ENCODE results near the gene SLC2A2.
"Not testable (repeated sequence)": the region's sequence is repeated elsewhere in the genome, so short reads cannot be mapped to it uniquely, and the experiment has no call there.

The SLC2A2 gene

DNA sequence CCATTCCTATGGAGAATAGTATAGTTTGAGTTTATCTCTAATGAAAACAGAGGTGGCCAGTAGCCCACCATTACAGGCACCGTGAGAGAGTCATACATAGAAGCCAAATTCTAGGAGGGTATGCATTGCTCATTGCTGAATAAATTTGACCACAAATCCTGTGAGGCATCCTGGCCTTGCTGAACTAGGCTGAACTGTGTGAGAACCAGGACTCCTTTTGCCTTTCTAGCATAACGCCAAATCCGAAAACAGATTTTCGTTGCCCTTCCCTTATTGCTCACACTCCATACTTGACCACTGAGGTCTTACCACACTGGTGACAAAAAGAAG lies 50.4 kb downstream of the SLC2A2 start:
- POLR2A ChIA-PET, result no interaction called here
- H3K4me3 ChIP-seq (ENCODE audit: low read depth, low read length), result no peak overlapping the region
- no peak for DNase-seq (ENCODE audit: low read depth, low spot score)
- CTCF ChIA-PET, result interaction anchor here (1.1 to 1.3 kb wide), 2 partner anchors 11 to 334 kb away, joined by 3 read pairs; no protein-coding TSS in a partner anchor
- TF ChIP-seq, protein P1, sequence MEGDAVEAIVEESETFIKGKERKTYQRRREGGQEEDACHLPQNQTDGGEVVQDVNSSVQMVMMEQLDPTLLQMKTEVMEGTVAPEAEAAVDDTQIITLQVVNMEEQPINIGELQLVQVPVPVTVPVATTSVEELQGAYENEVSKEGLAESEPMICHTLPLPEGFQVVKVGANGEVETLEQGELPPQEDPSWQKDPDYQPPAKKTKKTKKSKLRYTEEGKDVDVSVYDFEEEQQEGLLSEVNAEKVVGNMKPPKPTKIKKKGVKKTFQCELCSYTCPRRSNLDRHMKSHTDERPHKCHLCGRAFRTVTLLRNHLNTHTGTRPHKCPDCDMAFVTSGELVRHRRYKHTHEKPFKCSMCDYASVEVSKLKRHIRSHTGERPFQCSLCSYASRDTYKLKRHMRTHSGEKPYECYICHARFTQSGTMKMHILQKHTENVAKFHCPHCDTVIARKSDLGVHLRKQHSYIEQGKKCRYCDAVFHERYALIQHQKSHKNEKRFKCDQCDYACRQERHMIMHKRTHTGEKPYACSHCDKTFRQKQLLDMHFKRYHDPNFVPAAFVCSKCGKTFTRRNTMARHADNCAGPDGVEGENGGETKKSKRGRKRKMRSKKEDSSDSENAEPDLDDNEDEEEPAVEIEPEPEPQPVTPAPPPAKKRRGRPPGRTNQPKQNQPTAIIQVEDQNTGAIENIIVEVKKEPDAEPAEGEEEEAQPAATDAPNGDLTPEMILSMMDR (IDR thresholded peaks at IDR 0.05; ENCODE audit: insufficient read depth, low read length, missing control alignments), result no peak

DNA sequence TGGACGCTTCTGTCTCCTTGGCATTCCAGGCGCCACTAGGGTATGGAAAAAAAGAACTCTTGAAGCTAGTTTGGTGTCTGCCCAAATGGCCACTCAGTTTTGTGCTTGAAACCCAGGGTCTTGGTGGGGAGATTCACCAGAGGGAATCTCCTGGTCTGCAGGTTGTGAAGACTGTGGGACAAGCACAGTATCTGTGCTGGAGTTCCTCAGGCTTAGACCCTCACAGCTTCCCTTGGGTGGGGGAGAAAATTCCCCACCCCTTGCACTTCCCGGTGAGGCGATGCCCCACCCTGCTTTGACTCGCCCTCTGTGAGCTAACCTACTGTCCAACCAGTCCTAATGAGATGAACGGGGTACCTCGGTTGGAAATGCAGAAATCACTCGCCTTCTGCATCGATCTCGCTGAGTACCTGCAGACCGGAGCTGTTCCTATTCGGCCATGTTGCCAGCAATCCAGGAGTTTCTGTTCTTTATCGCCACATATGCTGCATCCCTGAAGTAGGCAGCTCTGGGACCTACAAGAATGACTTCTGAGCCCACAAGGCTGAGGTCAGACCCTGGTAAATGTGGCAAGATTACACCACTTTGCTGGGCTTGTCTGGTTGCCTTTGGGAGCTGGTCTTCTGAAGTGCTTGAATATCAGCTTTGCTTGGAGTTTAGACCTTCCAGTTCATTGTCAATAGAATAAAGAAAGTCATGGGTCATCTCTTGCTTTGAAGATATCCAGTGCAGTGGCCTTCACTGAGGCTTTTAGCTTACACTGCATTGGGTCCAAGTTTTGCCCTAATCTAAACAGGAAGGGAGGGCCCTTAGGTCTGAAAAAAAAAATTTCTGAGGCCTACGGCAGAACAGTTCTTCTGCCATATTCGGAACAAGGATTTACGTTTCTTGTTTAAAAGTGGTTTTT lies 51.0 kb downstream of the SLC2A2 start:
- no peak overlapping the region for H3K4me3 ChIP-seq (ENCODE audit: low read depth, low read length)
- TF ChIP-seq, protein P1 (IDR thresholded peaks at IDR 0.05; ENCODE audit: insufficient read depth, low read length, missing control alignments), result no peak
- DNase-seq (ENCODE audit: low read depth, low spot score), result no peak
- POLR2A ChIA-PET, result no interaction called here
- CTCF ChIA-PET, result interaction anchor here (1.1 to 1.3 kb wide), 2 partner anchors 10 to 335 kb away, joined by 3 read pairs; no protein-coding TSS in a partner anchor

DNA sequence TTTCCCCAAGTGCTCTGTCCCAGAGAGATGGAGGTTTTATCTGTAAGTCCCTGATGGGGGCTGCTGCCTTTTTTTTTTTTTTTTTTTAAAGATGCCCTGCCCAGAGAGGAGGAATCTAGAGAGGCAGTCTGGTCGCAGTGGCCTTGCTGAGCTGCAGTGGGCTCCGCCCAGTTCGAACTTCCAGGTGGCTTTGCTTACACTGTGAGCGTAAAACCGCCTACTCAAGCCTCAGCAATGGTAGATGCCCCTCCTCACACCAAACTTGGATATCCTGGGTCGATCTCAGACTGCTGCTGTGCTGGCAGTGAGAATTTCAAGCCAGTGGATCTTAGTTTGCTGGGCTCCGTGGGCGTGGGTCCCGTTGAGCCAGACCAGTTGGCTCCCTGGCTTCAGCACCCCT lies 51.6 kb downstream of the SLC2A2 start:
- ChIA-PET CTCF (no interaction called here), POLR2A (no interaction called here)
- DNase-seq (ENCODE audit: low read depth, low spot score), result no peak
- H3K4me3 ChIP-seq (ENCODE audit: low read depth, low read length), result no peak overlapping the region
- TF ChIP-seq, protein P1 (IDR thresholded peaks at IDR 0.05; ENCODE audit: insufficient read depth, low read length, missing control alignments), result no peak

DNA sequence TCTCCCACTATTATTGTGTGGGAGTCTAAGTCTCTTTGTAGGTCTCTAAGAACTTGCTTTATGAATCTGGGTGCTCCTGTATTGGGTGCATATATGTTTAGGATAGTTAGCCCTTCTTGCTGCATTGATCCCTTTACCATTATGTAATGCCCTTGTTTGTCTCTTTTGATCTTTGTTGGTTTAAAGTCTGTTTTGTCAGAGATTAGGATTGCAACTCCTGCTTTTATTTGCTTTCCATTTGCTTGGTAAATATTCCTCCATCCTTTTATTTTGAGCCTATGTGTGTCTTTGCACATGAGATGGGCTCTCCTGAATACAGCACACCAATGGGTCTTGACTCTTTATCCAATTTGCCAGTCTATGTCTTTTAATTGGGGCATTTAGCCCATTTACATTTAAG lies 53.6 kb downstream of the SLC2A2 start:
- POLR2A ChIA-PET; DNase-seq (ENCODE audit: low read depth, low spot score); CTCF ChIA-PET; H3K4me3 ChIP-seq (ENCODE audit: low read depth, low read length): not testable (repeated sequence)

DNA sequence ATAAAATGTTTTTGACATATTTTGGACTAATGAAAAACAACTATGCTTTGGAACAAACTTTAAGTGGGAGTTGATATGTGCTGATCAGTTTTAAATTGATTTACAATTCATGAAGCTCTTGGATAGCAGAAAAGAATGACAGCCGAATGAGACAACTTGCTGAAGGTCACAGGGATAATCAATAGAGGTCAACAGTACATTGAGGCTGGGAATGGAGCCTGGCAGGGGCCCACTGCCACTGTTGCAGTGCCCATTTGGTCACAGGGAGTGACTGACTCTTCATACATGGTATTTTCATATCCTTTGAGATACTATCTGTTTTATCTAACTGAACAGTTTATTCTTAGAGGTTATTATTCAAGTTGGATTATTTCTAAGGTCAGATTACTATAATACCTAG lies 59.4 kb downstream of the SLC2A2 start:
- TF ChIP-seq, protein P1 (IDR thresholded peaks at IDR 0.05; ENCODE audit: insufficient read depth, low read length, missing control alignments), result no peak
- no peak overlapping the region for H3K4me3 ChIP-seq (ENCODE audit: low read depth, low read length)
- no peak for DNase-seq (ENCODE audit: low read depth, low spot score)
- ChIA-PET CTCF (interaction anchor here (0.8 to 4.7 kb wide), 3 partner anchors 82 to 215 kb away, joined by 3 to 21 read pairs (median 3); no protein-coding TSS in a partner anchor), POLR2A (no interaction called here)

DNA sequence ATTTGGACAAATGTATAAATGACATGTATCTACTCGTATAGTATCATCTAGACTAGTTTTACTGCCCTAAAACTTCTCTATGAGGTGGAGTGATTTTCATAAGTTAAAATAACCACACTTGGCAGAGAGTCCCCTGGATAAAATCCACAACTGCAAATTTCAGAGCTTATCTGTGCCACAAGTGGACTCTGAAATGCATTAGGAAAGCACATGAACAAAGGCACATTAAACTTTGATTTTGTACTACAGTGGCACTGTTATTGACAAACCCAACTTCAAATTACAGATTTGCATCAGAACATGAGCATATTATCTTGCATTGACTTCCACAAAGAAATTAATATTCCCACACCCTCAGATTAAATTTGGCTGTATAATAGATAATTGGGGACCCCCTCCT lies 60.0 kb downstream of the SLC2A2 start:
- POLR2A ChIA-PET, result no interaction called here
- CTCF ChIA-PET, result interaction anchor here (1.0 to 7.6 kb wide), 4 partner anchors 83 to 788 kb away, joined by 3 to 111 read pairs (median 12); no protein-coding TSS in a partner anchor
- TF ChIP-seq, protein P1 (IDR thresholded peaks at IDR 0.05; ENCODE audit: insufficient read depth, low read length, missing control alignments), result no peak
- H3K4me3 ChIP-seq (ENCODE audit: low read depth, low read length), result no peak overlapping the region
- DNase-seq (ENCODE audit: low read depth, low spot score), result no peak

Measured in AG04449 (cell line).